Bronchial epithelial cell (primary cell): ENCODE results near the gene TRIM56. TPM values are rescaled to one million over a fixed set of nuclear protein-coding genes. Genes with fewer than 3 reads are reported as not detected.

ENCODE experiments used
- DNase-seq: peaks from one replicate; pipeline ENCODE4 v3.0.0-alpha.2; 2010; ENCODE audit warnings: low read depth
- FAIRE-seq: peaks from 2 replicates; lab custom pipeline; 2011; peaks lifted over from hg19 to GRCh38; lab: Jason Lieb, UNC
- H3K27me3 ChIP-seq: 2 replicates; pipeline ENCODE4 v1.5.1; 2011; ENCODE audit warnings: low read length; ENCODE audit not compliant: control insufficient read depth, insufficient read depth
- H3K36me3 ChIP-seq: 2 replicates; pipeline ENCODE4 v1.5.1; 2011; ENCODE audit warnings: low read length; ENCODE audit not compliant: control insufficient read depth, insufficient read depth
- H3K4me3 ChIP-seq: 2 replicates; pipeline ENCODE4 v1.5.1; 2011; ENCODE audit warnings: mild to moderate bottlenecking, low read depth, low read length, control low read depth
- CTCF ChIP-seq: IDR thresholded peaks from 2 replicates; pipeline ENCODE4 v1.5.1; 2011; ENCODE audit warnings: mild to moderate bottlenecking, moderate library complexity, low read length, control low read depth, inconsistent platforms; ENCODE audit not compliant: insufficient read depth, severe bottlenecking
- total RNA-seq: library from RNA; depleted of rRNA; stranded (reverse); fragments of >200 nt; gene quantifications from 2 replicates; pipeline ENCODE4 v1.2.1, GENCODE V29; 2014

The TRIM56 gene
- total RNA-seq, 1 donor from 2014 or later, result 6.6 TPM

GRCh38 chr7:101140746-101141382 lies 55.6 kb downstream of the TRIM56 start:
- Histone ChIP-seq H3K27me3 (peaks cover under 1% of the 10 kb centered on the region), H3K4me3 (no peak overlapping the region), H3K36me3 (peaks cover 5% of the 10 kb centered on the region)
- no peak for TF ChIP-seq CTCF
- DNase-seq, result peak; percentile 81
- no peak for FAIRE-seq

Other genes with a start within 250 kb of the TRIM56 start
- 6.5 and 7.6 TPM in 2 replicates for gene SLC12A9, start 232.8 kb upstream of the TRIM56 start, total RNA-seq
- 33.0 and 70.3 TPM in 2 replicates for gene TRIP6, start 218.1 kb upstream of the TRIM56 start, total RNA-seq
- 26.9 and 29.3 TPM in 2 replicates for gene SRRT, start 210.4 kb upstream of the TRIM56 start, total RNA-seq
- gene UFSP1, start 195.8 kb upstream of the TRIM56 start, total RNA-seq, result 4.2 and 4.7 TPM in 2 replicates
- 0.13 TPM in 1 of 2 replicates, not detected in the other for gene ACHE, start 189.6 kb upstream of the TRIM56 start, total RNA-seq
- gene MUC3A, start 135.9 kb upstream of the TRIM56 start, total RNA-seq, result under 0.01 TPM in 1 of 2 replicates, not detected in the other
- under 0.01 TPM in 2 replicates for gene MUC12, start 115.9 kb upstream of the TRIM56 start, total RNA-seq
- gene MUC17, start 65.4 kb upstream of the TRIM56 start, total RNA-seq, result not detected in 2 replicates
- 20.6 and 54.2 TPM in 2 replicates for gene SERPINE1, start 41.6 kb downstream of the TRIM56 start, total RNA-seq
- gene AP1S1, start 69.0 kb downstream of the TRIM56 start, total RNA-seq, result 176 and 192 TPM in 2 replicates
- gene VGF, start 80.1 kb downstream of the TRIM56 start, total RNA-seq, result not detected in 2 replicates
- gene NAT16, start 94.8 kb downstream of the TRIM56 start, total RNA-seq, result not detected in 2 replicates
- not detected in 2 replicates for gene MOGAT3, start 115.6 kb downstream of the TRIM56 start, total RNA-seq
- gene PLOD3, start 132.1 kb downstream of the TRIM56 start, total RNA-seq, result 21.8 and 27.9 TPM in 2 replicates
- 66.9 and 72.7 TPM in 2 replicates for gene ZNHIT1, start 132.7 kb downstream of the TRIM56 start, total RNA-seq
- 2.1 and 2.9 TPM in 2 replicates for gene CLDN15, start 152.3 kb downstream of the TRIM56 start, total RNA-seq
- 209 and 272 TPM in 2 replicates for gene FIS1, start 159.6 kb downstream of the TRIM56 start, total RNA-seq
- gene IFT22, start 236.3 kb downstream of the TRIM56 start, total RNA-seq, result 6.3 and 12.0 TPM in 2 replicates